ENCODE data around the gene CDKL1. TPM values are rescaled to one million over a fixed set of nuclear protein-coding genes. Genes with fewer than 3 reads are reported as not detected.

The CDKL1 gene
- total and polyA plus RNA-seq, 2 of the 13 experiments (the other 11 are each of a cell fraction or from before 2014, with no cell fraction given): 4.4 to 5.1 TPM

DNA sequence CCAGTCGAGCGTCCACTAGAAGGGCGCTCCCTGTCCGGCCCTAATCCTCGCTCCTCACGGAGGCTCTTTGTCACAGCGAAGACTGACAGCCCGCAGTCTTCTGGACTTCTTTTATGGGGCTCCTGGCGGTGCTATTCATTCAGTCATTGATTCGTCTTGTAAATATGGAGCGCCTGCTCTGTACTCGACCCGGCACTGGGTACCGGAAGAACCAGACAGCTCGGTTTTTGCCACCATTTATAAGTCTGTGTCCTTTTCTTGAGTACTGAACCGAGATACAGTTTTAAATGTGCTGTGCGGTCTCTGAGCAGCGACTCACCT, 84.0 kb downstream of the CDKL1 start (continued):
- TF ChIP-seq, protein P1, sequence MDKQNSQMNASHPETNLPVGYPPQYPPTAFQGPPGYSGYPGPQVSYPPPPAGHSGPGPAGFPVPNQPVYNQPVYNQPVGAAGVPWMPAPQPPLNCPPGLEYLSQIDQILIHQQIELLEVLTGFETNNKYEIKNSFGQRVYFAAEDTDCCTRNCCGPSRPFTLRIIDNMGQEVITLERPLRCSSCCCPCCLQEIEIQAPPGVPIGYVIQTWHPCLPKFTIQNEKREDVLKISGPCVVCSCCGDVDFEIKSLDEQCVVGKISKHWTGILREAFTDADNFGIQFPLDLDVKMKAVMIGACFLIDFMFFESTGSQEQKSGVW (CRISPR knock-in tag; IDR thresholded peaks at IDR 0.05; ENCODE audit: borderline replicate concordance): no peak
- no peak for TF ChIP-seq ZNF839 (CRISPR knock-in tag; IDR thresholded peaks at IDR 0.05; ENCODE audit: borderline replicate concordance)
- TF ChIP-seq ZBTB1 (CRISPR knock-in tag; IDR thresholded peaks at IDR 0.05; ENCODE audit: borderline replicate concordance): no peak
- TF ChIP-seq GPN1 (CRISPR knock-in tag; IDR thresholded peaks at IDR 0.05; ENCODE audit: borderline replicate concordance): no peak
- TF ChIP-seq, protein P2, sequence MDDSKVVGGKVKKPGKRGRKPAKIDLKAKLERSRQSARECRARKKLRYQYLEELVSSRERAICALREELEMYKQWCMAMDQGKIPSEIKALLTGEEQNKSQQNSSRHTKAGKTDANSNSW (CRISPR knock-in tag; IDR thresholded peaks at IDR 0.05; ENCODE audit: borderline replicate concordance): no peak
- TF ChIP-seq SAP130 (CRISPR knock-in tag; IDR thresholded peaks at IDR 0.05; ENCODE audit: low read depth): no peak
- TF ChIP-seq ZNF331 (CRISPR knock-in tag; IDR thresholded peaks at IDR 0.05): 0 out of 2 replicates have a peak, but pooled peaks have one; percentile 6
- no peak for TF ChIP-seq ZFX (CRISPR knock-in tag; IDR thresholded peaks at IDR 0.05; ENCODE audit: low read depth)
- no peak for TF ChIP-seq KMT2B (CRISPR knock-in tag; IDR thresholded peaks at IDR 0.05)
- TF ChIP-seq, protein P3, sequence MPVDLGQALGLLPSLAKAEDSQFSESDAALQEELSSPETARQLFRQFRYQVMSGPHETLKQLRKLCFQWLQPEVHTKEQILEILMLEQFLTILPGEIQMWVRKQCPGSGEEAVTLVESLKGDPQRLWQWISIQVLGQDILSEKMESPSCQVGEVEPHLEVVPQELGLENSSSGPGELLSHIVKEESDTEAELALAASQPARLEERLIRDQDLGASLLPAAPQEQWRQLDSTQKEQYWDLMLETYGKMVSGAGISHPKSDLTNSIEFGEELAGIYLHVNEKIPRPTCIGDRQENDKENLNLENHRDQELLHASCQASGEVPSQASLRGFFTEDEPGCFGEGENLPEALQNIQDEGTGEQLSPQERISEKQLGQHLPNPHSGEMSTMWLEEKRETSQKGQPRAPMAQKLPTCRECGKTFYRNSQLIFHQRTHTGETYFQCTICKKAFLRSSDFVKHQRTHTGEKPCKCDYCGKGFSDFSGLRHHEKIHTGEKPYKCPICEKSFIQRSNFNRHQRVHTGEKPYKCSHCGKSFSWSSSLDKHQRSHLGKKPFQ (CRISPR knock-in tag; IDR thresholded peaks at IDR 0.05; ENCODE audit: insufficient replicate concordance): no peak
- TF ChIP-seq KAT8 (CRISPR knock-in tag; IDR thresholded peaks at IDR 0.05): 0 out of 2 replicates have a peak, but pooled peaks have one; percentile 2
- TF ChIP-seq, protein P4, sequence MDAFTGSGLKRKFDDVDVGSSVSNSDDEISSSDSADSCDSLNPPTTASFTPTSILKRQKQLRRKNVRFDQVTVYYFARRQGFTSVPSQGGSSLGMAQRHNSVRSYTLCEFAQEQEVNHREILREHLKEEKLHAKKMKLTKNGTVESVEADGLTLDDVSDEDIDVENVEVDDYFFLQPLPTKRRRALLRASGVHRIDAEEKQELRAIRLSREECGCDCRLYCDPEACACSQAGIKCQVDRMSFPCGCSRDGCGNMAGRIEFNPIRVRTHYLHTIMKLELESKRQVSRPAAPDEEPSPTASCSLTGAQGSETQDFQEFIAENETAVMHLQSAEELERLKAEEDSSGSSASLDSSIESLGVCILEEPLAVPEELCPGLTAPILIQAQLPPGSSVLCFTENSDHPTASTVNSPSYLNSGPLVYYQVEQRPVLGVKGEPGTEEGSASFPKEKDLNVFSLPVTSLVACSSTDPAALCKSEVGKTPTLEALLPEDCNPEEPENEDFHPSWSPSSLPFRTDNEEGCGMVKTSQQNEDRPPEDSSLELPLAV (CRISPR knock-in tag; conservative IDR thresholded peaks at IDR 0.05; ENCODE audit: low read depth): 0 out of 2 replicates have a peak, but pooled peaks have one; percentile 21
- TF ChIP-seq, protein P5, sequence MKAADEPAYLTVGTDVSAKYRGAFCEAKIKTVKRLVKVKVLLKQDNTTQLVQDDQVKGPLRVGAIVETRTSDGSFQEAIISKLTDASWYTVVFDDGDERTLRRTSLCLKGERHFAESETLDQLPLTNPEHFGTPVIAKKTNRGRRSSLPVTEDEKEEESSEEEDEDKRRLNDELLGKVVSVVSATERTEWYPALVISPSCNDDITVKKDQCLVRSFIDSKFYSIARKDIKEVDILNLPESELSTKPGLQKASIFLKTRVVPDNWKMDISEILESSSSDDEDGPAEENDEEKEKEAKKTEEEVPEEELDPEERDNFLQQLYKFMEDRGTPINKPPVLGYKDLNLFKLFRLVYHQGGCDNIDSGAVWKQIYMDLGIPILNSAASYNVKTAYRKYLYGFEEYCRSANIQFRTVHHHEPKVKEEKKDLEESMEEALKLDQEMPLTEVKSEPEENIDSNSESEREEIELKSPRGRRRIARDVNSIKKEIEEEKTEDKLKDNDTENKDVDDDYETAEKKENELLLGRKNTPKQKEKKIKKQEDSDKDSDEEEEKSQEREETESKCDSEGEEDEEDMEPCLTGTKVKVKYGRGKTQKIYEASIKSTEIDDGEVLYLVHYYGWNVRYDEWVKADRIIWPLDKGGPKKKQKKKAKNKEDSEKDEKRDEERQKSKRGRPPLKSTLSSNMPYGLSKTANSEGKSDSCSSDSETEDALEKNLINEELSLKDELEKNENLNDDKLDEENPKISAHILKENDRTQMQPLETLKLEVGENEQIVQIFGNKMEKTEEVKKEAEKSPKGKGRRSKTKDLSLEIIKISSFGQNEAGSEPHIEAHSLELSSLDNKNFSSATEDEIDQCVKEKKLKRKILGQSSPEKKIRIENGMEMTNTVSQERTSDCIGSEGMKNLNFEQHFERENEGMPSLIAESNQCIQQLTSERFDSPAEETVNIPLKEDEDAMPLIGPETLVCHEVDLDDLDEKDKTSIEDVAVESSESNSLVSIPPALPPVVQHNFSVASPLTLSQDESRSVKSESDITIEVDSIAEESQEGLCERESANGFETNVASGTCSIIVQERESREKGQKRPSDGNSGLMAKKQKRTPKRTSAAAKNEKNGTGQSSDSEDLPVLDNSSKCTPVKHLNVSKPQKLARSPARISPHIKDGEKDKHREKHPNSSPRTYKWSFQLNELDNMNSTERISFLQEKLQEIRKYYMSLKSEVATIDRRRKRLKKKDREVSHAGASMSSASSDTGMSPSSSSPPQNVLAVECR (CRISPR knock-in tag; IDR thresholded peaks at IDR 0.05; ENCODE audit: borderline replicate concordance): no peak
- no peak for TF ChIP-seq NONO (IDR thresholded peaks at IDR 0.05)
- no peak for TF ChIP-seq NONO (CRISPR knock-in tag; conservative IDR thresholded peaks at IDR 0.05)
- TF ChIP-seq XBP1 (CRISPR knock-in tag; IDR thresholded peaks at IDR 0.05): no peak
- TF ChIP-seq ZNF674 (CRISPR knock-in tag; IDR thresholded peaks at IDR 0.05; ENCODE audit: low read depth): no peak
- no peak for TF ChIP-seq MAZ (IDR thresholded peaks at IDR 0.05; ENCODE audit: borderline replicate concordance, low read depth, low read length)
- TF ChIP-seq MAZ (CRISPR knock-in tag; IDR thresholded peaks at IDR 0.05; ENCODE audit: low read depth): no peak
- TF ChIP-seq, protein P6, sequence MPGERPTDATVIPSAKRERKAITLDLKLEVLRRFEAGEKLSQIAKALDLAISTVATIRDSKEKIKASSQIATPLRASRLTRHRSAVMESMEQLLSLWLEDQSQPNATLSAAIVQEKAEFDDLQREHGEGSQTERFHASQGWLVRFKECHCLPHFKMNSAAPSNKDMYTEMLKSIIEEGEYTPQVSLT (CRISPR knock-in tag; IDR thresholded peaks at IDR 0.05; ENCODE audit: borderline replicate concordance, low read depth): 0 out of 2 replicates have a peak, but pooled peaks have one; percentile 11
- TF ChIP-seq ZNF768 (CRISPR knock-in tag; IDR thresholded peaks at IDR 0.05): 0 out of 2 replicates have a peak, but pooled peaks have one; percentile 36
- no peak for TF ChIP-seq STAT5B (CRISPR knock-in tag; IDR thresholded peaks at IDR 0.05)
- TF ChIP-seq FOXC1 (CRISPR knock-in tag; IDR thresholded peaks at IDR 0.05; ENCODE audit: borderline replicate concordance): no peak
